GM23338 (cell line): ENCODE measurements around the gene TMEM256. TPM values are rescaled to one million over a fixed set of nuclear protein-coding genes. Genes with fewer than 3 reads are reported as not detected.

ENCODE experiments used
- ATAC-seq: fragments of 200-7000 bp; cut with Tn5 transposase; 3 replicates; pipeline ENCODE4 v1.9.1; 2020
- DNase-seq: peaks from one replicate; pipeline ENCODE4 v3.0.0-alpha.2; 2015; ENCODE audit warnings: low spot score
- H2AFZ ChIP-seq: fragments of 200-600 bp; sonication (generic); 2 replicates; pipeline ENCODE4 v1.8.0; 2016; ENCODE audit warnings: antibody characterized with exemption, mild to moderate bottlenecking, moderate library complexity
- H3F3A ChIP-seq: fragments of 200-600 bp; sonication (generic); replicated peaks from 2 replicates; pipeline ENCODE4 v1.8.0; 2017; ENCODE audit warnings: antibody characterized with exemption, mixed run types, low read depth
- H3K27ac ChIP-seq: fragments of 200-600 bp; sonication (generic); 2 replicates; pipeline ENCODE4 v1.6.1; 2016; ENCODE audit warnings: low read depth
- H3K27me3 ChIP-seq: fragments of 200-600 bp; sonication (generic); 2 replicates; pipeline ENCODE4 v1.8.0; 2016; ENCODE audit warnings: mild to moderate bottlenecking, mixed run types, moderate library complexity; ENCODE audit not compliant: insufficient read depth
- H3K36me3 ChIP-seq: fragments of 200-600 bp; sonication (generic); 2 replicates; pipeline ENCODE4 v1.8.0; 2016; ENCODE audit warnings: mild to moderate bottlenecking; ENCODE audit not compliant: insufficient read depth
- H3K4me1 ChIP-seq: fragments of 200-600 bp; sonication (generic); 2 replicates; pipeline ENCODE4 v1.8.0; 2016; ENCODE audit warnings: mild to moderate bottlenecking, moderate library complexity; ENCODE audit not compliant: insufficient read depth
- H3K4me2 ChIP-seq: fragments of 200-600 bp; sonication (generic); 2 replicates; pipeline ENCODE4 v1.7.1; 2017; ENCODE audit warnings: mixed run types
- H3K4me3 ChIP-seq: fragments of 200-600 bp; sonication (generic); 2 replicates; pipeline ENCODE4 v1.6.1; 2016; ENCODE audit warnings: mixed run types
- H3K79me2 ChIP-seq: fragments of 200-600 bp; sonication (generic); replicated peaks from 2 replicates; pipeline ENCODE4 v1.8.0; 2017; ENCODE audit warnings: mild to moderate bottlenecking; ENCODE audit not compliant: insufficient read depth
- H3K9me2 ChIP-seq: fragments of 200-600 bp; sonication (generic); 2 replicates; pipeline ENCODE4 v1.8.0; 2017; ENCODE audit not compliant: insufficient read depth
- H4K20me1 ChIP-seq: fragments of 200-600 bp; sonication (generic); replicated peaks from 2 replicates; pipeline ENCODE4 v1.8.0; 2017; ENCODE audit warnings: mild to moderate bottlenecking; ENCODE audit not compliant: insufficient read depth
- H3K27ac Mint-ChIP-seq: 2 replicates; pipeline ENCODE4 v1.8.0; 2020; ENCODE audit warnings: inconsistent platforms, mild to moderate bottlenecking, moderate library complexity, mixed read lengths
- H3K27me3 Mint-ChIP-seq: 3 replicates; pipeline ENCODE4 v1.8.0; 2022; ENCODE audit warnings: low read depth, mild to moderate bottlenecking, moderate library complexity, mixed read lengths, inconsistent platforms; ENCODE audit not compliant: insufficient read depth, poor library complexity
- H3K36me3 Mint-ChIP-seq: 3 replicates; pipeline ENCODE4 v1.8.0; 2021; ENCODE audit warnings: low read depth, mild to moderate bottlenecking, inconsistent platforms, moderate library complexity, mixed read lengths
- H3K4me1 Mint-ChIP-seq: 3 replicates; pipeline ENCODE4 v1.8.0; 2020; ENCODE audit warnings: mild to moderate bottlenecking, inconsistent platforms, mixed read lengths
- H3K4me3 Mint-ChIP-seq: 3 replicates; pipeline ENCODE4 v1.8.0; 2021; ENCODE audit warnings: moderate library complexity, mild to moderate bottlenecking, inconsistent platforms, mixed read lengths
- H3K9me3 Mint-ChIP-seq: 3 replicates; pipeline ENCODE4 v1.8.0; 2020; ENCODE audit warnings: moderate library complexity, mild to moderate bottlenecking, inconsistent platforms, mixed read lengths
- CREB1 ChIP-seq: fragments of 250-450 bp; sonication (Bioruptor Pico); IDR thresholded peaks from 2 replicates; pipeline ENCODE4 v1.5.0; 2020; ENCODE audit warnings: low read depth, mild to moderate bottlenecking, moderate library complexity
- EZH2 ChIP-seq: fragments of 200-600 bp; sonication (generic); IDR thresholded peaks from one replicate; pipeline ENCODE4 v1.8.0; 2017; ENCODE audit warnings: antibody characterized with exemption, mild to moderate bottlenecking, low read depth; ENCODE audit not compliant: unreplicated experiment
- EZH2phosphoT487 ChIP-seq: fragments of 200-600 bp; sonication (generic); IDR thresholded peaks from one replicate; pipeline ENCODE4 v1.8.1; 2018; ENCODE audit warnings: antibody characterized with exemption; ENCODE audit not compliant: unreplicated experiment
- JUNB ChIP-seq: IDR thresholded peaks from one replicate; pipeline ENCODE4 v1.6.1; 2016; ENCODE audit warnings: antibody characterized with exemption; ENCODE audit not compliant: unreplicated experiment
- NANOG ChIP-seq: IDR thresholded peaks from 2 replicates; pipeline ENCODE4 v1.6.1; 2016; ENCODE audit warnings: antibody characterized with exemption, borderline replicate concordance
- POLR2AphosphoS5 ChIP-seq: IDR thresholded peaks from 2 replicates; pipeline ENCODE4 v1.6.1; 2016; ENCODE audit warnings: antibody characterized with exemption, low read depth
- STAT1 ChIP-seq: IDR thresholded peaks from one replicate; pipeline ENCODE4 v1.6.1; 2016; ENCODE audit warnings: antibody characterized with exemption; ENCODE audit not compliant: unreplicated experiment
- ZNF114 ChIP-seq: fragments of 250-450 bp; sonication (Bioruptor Pico); IDR thresholded peaks from 2 replicates; pipeline ENCODE4 v1.5.0; 2020; ENCODE audit warnings: mild to moderate bottlenecking, moderate library complexity
- ZNF331 ChIP-seq: fragments of 250-450 bp; sonication (Bioruptor Pico); IDR thresholded peaks from 2 replicates; pipeline ENCODE4 v1.5.0; 2020; ENCODE audit warnings: low read depth, mild to moderate bottlenecking, moderate library complexity
- polyA plus RNA-seq: library from polyadenylated mRNA; unstranded; fragments of >200 nt; fragmentation: Nextera tagmentation; extraction: Ambion mirVana; gene quantifications from 2 replicates; pipeline ENCODE4 v1.2.1, GENCODE V29; 2016
- total RNA-seq: library from RNA; depleted of rRNA; stranded (reverse); fragments of >200 nt; shearing (Covaris generic); gene quantifications from 2 replicates; pipeline ENCODE4 v1.2.3, GENCODE V29; 2014
- TF ChIP-seq, protein P1 (sequence below): fragments of 250-450 bp; sonication (Bioruptor Pico); IDR thresholded peaks from 2 replicates; pipeline ENCODE4 v1.5.0; 2020; ENCODE audit warnings: mild to moderate bottlenecking, moderate library complexity
- TF ChIP-seq, protein P2 (sequence below): IDR thresholded peaks from one replicate; pipeline ENCODE4 v1.6.1; 2018; ENCODE audit warnings: antibody characterized with exemption; ENCODE audit not compliant: unreplicated experiment
- TF ChIP-seq, protein P3 (sequence below): IDR thresholded peaks from 2 replicates; pipeline ENCODE4 v1.6.1; 2016; ENCODE audit warnings: antibody characterized with exemption
- TF ChIP-seq, protein P4 (sequence below), 2 experiments: fragments of 200-600 bp in 1 of 2; sonication (generic) in 1 of 2; conservative IDR thresholded peaks; 2 replicates each; pipeline versions ENCODE4 v1.5.1 to v1.6.1; 2016 to 2017; ENCODE audit warnings: antibody characterized with exemption in 2 of 2, low read depth in 2 of 2, mild to moderate bottlenecking in 2 of 2, moderate library complexity in 1 of 2

Gene TMEM256
- total and polyA plus RNA-seq, 2 experiments from 2014 or later, result 127 to 197 TPM

DNA sequence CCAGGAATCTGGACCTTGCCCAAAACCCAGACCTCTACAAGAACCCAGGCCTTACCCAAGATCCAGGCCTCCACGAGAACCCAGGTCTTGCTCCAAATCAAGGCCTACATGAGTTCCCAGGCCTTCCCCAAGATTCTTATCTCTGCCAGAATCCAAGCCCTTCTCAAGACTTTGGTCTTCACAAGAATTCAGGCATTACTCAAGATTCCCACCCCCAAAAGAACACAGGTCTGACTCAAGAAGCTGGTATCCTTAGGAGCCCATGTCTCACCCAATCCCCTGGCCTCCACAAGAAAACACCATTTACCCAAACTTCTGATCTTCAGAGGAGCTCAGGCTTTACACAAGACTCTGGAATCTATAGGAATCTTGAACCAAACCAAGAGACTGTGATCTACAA, 27.3 kb upstream of the TMEM256 start:
- Histone ChIP-seq H3K4me2 (no peak overlapping the region), H3F3A (peaks cover 7% of the 10 kb centered on the region), H4K20me1 (no peaks in the 10 kb centered on the region), H3K79me2 (no peaks in the 10 kb centered on the region), H3K27me3 (no peaks in the 10 kb centered on the region), H3K36me3 (no peaks in the 10 kb centered on the region), H3K4me3 (no peak overlapping the region), H2AFZ (no peak overlapping the region), H3K9me2 (0 out of 2 replicates have a peak, but pooled peaks cover 13% of the 10 kb centered on the region), H3K27ac (no peak overlapping the region), H3K4me1 (no peaks in the 10 kb centered on the region)
- no peak overlapping the region for H3K4me3 Mint-ChIP-seq
- ATAC-seq (no peak), DNase-seq (no peak)
- H3K9me3 Mint-ChIP-seq, result no peaks in the 10 kb centered on the region; the same call in 2 of the 3 replicates
- TF ChIP-seq JUNB, result no peak
- TF ChIP-seq POLR2AphosphoS5, result no peak
- TF ChIP-seq STAT1, result no peak
- TF ChIP-seq EZH2, result no peak
- TF ChIP-seq, protein P1, sequence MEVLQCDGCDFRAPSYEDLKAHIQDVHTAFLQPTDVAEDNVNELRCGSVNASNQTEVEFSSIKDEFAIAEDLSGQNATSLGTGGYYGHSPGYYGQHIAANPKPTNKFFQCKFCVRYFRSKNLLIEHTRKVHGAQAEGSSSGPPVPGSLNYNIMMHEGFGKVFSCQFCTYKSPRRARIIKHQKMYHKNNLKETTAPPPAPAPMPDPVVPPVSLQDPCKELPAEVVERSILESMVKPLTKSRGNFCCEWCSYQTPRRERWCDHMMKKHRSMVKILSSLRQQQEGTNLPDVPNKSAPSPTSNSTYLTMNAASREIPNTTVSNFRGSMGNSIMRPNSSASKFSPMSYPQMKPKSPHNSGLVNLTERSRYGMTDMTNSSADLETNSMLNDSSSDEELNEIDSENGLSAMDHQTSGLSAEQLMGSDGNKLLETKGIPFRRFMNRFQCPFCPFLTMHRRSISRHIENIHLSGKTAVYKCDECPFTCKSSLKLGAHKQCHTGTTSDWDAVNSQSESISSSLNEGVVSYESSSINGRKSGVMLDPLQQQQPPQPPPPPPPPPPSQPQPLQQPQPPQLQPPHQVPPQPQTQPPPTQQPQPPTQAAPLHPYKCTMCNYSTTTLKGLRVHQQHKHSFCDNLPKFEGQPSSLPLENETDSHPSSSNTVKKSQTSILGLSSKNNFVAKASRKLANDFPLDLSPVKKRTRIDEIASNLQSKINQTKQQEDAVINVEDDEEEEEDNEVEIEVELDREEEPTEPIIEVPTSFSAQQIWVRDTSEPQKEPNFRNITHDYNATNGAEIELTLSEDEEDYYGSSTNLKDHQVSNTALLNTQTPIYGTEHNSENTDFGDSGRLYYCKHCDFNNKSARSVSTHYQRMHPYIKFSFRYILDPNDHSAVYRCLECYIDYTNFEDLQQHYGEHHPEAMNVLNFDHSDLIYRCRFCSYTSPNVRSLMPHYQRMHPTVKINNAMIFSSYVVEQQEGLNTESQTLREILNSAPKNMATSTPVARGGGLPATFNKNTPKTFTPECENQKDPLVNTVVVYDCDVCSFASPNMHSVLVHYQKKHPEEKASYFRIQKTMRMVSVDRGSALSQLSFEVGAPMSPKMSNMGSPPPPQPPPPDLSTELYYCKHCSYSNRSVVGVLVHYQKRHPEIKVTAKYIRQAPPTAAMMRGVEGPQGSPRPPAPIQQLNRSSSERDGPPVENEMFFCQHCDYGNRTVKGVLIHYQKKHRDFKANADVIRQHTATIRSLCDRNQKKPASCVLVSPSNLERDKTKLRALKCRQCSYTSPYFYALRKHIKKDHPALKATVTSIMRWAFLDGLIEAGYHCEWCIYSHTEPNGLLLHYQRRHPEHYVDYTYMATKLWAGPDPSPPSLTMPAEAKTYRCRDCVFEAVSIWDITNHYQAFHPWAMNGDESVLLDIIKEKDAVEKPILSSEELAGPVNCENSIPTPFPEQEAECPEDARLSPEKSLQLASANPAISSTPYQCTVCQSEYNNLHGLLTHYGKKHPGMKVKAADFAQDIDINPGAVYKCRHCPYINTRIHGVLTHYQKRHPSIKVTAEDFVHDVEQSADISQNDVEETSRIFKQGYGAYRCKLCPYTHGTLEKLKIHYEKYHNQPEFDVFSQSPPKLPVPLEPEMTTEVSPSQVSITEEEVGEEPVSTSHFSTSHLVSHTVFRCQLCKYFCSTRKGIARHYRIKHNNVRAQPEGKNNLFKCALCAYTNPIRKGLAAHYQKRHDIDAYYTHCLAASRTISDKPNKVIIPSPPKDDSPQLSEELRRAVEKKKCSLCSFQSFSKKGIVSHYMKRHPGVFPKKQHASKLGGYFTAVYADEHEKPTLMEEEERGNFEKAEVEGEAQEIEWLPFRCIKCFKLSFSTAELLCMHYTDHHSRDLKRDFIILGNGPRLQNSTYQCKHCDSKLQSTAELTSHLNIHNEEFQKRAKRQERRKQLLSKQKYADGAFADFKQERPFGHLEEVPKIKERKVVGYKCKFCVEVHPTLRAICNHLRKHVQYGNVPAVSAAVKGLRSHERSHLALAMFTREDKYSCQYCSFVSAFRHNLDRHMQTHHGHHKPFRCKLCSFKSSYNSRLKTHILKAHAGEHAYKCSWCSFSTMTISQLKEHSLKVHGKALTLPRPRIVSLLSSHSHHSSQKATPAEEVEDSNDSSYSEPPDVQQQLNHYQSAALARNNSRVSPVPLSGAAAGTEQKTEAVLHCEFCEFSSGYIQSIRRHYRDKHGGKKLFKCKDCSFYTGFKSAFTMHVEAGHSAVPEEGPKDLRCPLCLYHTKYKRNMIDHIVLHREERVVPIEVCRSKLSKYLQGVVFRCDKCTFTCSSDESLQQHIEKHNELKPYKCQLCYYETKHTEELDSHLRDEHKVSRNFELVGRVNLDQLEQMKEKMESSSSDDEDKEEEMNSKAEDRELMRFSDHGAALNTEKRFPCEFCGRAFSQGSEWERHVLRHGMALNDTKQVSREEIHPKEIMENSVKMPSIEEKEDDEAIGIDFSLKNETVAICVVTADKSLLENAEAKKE, result no peak
- TF ChIP-seq EZH2phosphoT487, result no peak
- no peak for TF ChIP-seq NANOG
- TF ChIP-seq, protein P2, sequence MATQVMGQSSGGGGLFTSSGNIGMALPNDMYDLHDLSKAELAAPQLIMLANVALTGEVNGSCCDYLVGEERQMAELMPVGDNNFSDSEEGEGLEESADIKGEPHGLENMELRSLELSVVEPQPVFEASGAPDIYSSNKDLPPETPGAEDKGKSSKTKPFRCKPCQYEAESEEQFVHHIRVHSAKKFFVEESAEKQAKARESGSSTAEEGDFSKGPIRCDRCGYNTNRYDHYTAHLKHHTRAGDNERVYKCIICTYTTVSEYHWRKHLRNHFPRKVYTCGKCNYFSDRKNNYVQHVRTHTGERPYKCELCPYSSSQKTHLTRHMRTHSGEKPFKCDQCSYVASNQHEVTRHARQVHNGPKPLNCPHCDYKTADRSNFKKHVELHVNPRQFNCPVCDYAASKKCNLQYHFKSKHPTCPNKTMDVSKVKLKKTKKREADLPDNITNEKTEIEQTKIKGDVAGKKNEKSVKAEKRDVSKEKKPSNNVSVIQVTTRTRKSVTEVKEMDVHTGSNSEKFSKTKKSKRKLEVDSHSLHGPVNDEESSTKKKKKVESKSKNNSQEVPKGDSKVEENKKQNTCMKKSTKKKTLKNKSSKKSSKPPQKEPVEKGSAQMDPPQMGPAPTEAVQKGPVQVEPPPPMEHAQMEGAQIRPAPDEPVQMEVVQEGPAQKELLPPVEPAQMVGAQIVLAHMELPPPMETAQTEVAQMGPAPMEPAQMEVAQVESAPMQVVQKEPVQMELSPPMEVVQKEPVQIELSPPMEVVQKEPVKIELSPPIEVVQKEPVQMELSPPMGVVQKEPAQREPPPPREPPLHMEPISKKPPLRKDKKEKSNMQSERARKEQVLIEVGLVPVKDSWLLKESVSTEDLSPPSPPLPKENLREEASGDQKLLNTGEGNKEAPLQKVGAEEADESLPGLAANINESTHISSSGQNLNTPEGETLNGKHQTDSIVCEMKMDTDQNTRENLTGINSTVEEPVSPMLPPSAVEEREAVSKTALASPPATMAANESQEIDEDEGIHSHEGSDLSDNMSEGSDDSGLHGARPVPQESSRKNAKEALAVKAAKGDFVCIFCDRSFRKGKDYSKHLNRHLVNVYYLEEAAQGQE, result no peak
- TF ChIP-seq CREB1 (CRISPR knock-in tag), result no peak
- TF ChIP-seq, protein P3, sequence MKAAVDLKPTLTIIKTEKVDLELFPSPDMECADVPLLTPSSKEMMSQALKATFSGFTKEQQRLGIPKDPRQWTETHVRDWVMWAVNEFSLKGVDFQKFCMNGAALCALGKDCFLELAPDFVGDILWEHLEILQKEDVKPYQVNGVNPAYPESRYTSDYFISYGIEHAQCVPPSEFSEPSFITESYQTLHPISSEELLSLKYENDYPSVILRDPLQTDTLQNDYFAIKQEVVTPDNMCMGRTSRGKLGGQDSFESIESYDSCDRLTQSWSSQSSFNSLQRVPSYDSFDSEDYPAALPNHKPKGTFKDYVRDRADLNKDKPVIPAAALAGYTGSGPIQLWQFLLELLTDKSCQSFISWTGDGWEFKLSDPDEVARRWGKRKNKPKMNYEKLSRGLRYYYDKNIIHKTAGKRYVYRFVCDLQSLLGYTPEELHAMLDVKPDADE, result no peak
- no peak for TF ChIP-seq ZNF114
- no peak for TF ChIP-seq ZNF331 (CRISPR knock-in tag)
- TF ChIP-seq, protein P4, sequence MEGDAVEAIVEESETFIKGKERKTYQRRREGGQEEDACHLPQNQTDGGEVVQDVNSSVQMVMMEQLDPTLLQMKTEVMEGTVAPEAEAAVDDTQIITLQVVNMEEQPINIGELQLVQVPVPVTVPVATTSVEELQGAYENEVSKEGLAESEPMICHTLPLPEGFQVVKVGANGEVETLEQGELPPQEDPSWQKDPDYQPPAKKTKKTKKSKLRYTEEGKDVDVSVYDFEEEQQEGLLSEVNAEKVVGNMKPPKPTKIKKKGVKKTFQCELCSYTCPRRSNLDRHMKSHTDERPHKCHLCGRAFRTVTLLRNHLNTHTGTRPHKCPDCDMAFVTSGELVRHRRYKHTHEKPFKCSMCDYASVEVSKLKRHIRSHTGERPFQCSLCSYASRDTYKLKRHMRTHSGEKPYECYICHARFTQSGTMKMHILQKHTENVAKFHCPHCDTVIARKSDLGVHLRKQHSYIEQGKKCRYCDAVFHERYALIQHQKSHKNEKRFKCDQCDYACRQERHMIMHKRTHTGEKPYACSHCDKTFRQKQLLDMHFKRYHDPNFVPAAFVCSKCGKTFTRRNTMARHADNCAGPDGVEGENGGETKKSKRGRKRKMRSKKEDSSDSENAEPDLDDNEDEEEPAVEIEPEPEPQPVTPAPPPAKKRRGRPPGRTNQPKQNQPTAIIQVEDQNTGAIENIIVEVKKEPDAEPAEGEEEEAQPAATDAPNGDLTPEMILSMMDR (conservative IDR thresholded peaks at IDR 0.05; ENCODE audit: low read depth in 2 of 2), result no peak
- peaks cover 2% of the 10 kb centered on the region; the same call in 2 of the 3 replicates for H3K4me1 Mint-ChIP-seq
- peaks cover 29% of the 10 kb centered on the region for H3K27me3 Mint-ChIP-seq
- H3K36me3 Mint-ChIP-seq, result no peaks in the 10 kb centered on the region
- H3K27ac Mint-ChIP-seq, result no peak overlapping the region
